ENCODE measurements around the gene SLC25A13. TPM values are rescaled to one million over a fixed set of nuclear protein-coding genes. Genes with fewer than 3 reads are reported as not detected.

Gene SLC25A13
- total and polyA plus RNA-seq, 9 of the 15 experiments (the other 6 are each of a cell fraction or from before 2014, with no cell fraction given), result 21.4 to 80.2 (median 58.7) TPM

DNA sequence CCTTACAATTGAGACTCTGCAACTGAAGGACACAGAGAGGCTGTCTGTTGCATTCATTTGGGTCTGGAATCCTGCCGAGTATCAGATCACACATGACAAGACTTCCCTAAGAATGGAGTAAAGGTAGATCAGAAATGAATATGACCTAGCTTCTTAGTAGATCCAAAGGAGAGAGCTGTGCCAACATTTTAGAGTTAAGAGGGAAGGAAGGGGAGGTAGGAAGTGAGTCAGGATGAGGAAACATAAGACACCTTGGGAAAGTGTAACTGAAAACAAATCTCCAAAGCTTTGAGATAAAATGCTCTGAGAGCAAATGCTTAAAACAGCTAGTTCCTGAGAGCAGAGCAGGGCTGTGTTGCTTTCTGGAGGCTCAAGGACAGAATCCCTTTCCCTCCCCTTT is 6.1 kb upstream of the SLC25A13 start:
- ChIA-PET POLR2A (no interaction called here), CTCF (ENCODE audit: low intra/inter-chr PET ratio) (no interaction called here)
- WGBS (ENCODE audit: insufficient coverage, low coverage, missing lambda C conversion rate), result 0% methylated on average over 1 of the region's 1 CpG
- FAIRE-seq (no peak), ATAC-seq (no peak), DNase-seq (ENCODE audit: extremely low read depth in 1 of 4, low spot score in 3 of 4) (no peak)
- no peak overlapping the region for H3K27ac ChIP-seq (ENCODE audit: extremely low read depth, low read depth, low read length)
- no TSS peak for BruUV-seq (replicated peaks)
- no peak overlapping the region for H3K4me2 ChIP-seq (ENCODE audit: insufficient read depth, low read length)
- no peaks in the 10 kb centered on the region for H4K20me1 ChIP-seq (replicated peaks; ENCODE audit: control insufficient read depth, insufficient read depth, low read length)
- no peak overlapping the region for H3K4me3 ChIP-seq
- H3K4me1 ChIP-seq (replicated peaks in 1 of 2; ENCODE audit: control insufficient read depth in 2 of 2, insufficient read depth in 2 of 2, low read length in 2 of 2), result no peaks in the 10 kb centered on the region; a peak in 1 of 5 replicates
- no peaks in the 10 kb centered on the region for H3K36me3 ChIP-seq (ENCODE audit: control insufficient read depth, insufficient read depth, low read length)
- H3K9me3 ChIP-seq (replicated peaks; ENCODE audit: control insufficient read depth, insufficient read depth, low read depth, low read length), result no peaks in the 10 kb centered on the region
- in situ Hi-C loops (cut with MboI) (no loop called here), intact Hi-C loops (cut with micrococcal nuclease) (no loop called here)
- no peak overlapping the region for H2AFZ ChIP-seq (ENCODE audit: low read depth, low read length)
- TF ChIP-seq, protein P1, sequence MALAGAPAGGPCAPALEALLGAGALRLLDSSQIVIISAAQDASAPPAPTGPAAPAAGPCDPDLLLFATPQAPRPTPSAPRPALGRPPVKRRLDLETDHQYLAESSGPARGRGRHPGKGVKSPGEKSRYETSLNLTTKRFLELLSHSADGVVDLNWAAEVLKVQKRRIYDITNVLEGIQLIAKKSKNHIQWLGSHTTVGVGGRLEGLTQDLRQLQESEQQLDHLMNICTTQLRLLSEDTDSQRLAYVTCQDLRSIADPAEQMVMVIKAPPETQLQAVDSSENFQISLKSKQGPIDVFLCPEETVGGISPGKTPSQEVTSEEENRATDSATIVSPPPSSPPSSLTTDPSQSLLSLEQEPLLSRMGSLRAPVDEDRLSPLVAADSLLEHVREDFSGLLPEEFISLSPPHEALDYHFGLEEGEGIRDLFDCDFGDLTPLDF (CRISPR knock-in tag; IDR thresholded peaks at IDR 0.05), result no peak
- TF ChIP-seq NEUROD1 (IDR thresholded peaks at IDR 0.05; ENCODE audit: borderline replicate concordance, low read depth, low read length, partially characterized antibody) (no peak), KLF1 (tag; IDR thresholded peaks at IDR 0.05) (no peak), SLC30A9 (CRISPR knock-in tag; IDR thresholded peaks at IDR 0.05) (no peak), BRF1 (IDR thresholded peaks at IDR 0.05; ENCODE audit: borderline replicate concordance, extremely low read depth, insufficient read length) (no peak), MYC (IDR thresholded peaks at IDR 0.05; ENCODE audit: low read depth, low read length) (no peak), MYC (CRISPR knock-in tag; IDR thresholded peaks at IDR 0.05; ENCODE audit: borderline replicate concordance, low read depth) (no peak), CBX1 (IDR thresholded peaks at IDR 0.05; ENCODE audit: low read depth) (no peak), ZFPM2 (CRISPR knock-in tag; IDR thresholded peaks at IDR 0.05) (no peak), ZNF143 (CRISPR knock-in tag; IDR thresholded peaks at IDR 0.05) (no peak), ZNF75A (CRISPR knock-in tag; IDR thresholded peaks at IDR 0.05) (no peak)
- TF ChIP-seq, protein P2, sequence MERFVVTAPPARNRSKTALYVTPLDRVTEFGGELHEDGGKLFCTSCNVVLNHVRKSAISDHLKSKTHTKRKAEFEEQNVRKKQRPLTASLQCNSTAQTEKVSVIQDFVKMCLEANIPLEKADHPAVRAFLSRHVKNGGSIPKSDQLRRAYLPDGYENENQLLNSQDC (CRISPR knock-in tag; IDR thresholded peaks at IDR 0.05), result no peak
- TF ChIP-seq, protein P3, sequence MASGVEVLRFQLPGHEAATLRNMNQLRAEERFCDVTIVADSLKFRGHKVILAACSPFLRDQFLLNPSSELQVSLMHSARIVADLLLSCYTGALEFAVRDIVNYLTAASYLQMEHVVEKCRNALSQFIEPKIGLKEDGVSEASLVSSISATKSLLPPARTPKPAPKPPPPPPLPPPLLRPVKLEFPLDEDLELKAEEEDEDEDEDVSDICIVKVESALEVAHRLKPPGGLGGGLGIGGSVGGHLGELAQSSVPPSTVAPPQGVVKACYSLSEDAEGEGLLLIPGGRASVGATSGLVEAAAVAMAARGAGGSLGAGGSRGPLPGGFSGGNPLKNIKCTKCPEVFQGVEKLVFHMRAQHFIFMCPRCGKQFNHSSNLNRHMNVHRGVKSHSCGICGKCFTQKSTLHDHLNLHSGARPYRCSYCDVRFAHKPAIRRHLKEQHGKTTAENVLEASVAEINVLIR (CRISPR knock-in tag; IDR thresholded peaks at IDR 0.05), result no peak
- no peak overlapping the region for H3K9ac ChIP-seq (ENCODE audit: insufficient read depth in 1 of 2, low read depth in 2 of 2, low read length in 2 of 2)
- no peaks in the 10 kb centered on the region for H3K9me1 ChIP-seq (ENCODE audit: control insufficient read depth, insufficient read depth, low read length)
- H3K79me2 ChIP-seq (ENCODE audit: control insufficient read depth, insufficient read depth, low read length), result no peaks in the 10 kb centered on the region
- peaks cover 0 to 2% of the 10 kb centered on the region in 2 experiments; a peak in 2 of 5 replicates for H3K27me3 ChIP-seq (ENCODE audit: control insufficient read depth in 2 of 2, insufficient read depth in 2 of 2, low read length in 2 of 2)

All from K562 (cell line).